GM19395 (cell line): Measurements from ENCODE around the gene PPP1R14B.

Source experiments
- ATAC-seq: cut with Tn5 transposase; IDR thresholded peaks from one replicate; pipeline ENCODE4 v1.9.1; 2021; ENCODE audit warnings: mild to moderate bottlenecking, moderate library complexity; ENCODE audit not compliant: unreplicated experiment

Gene PPP1R14B

GRCh38 chr11:64232967-64233315 lies 13.8 kb downstream of the PPP1R14B start:
- no peak for ATAC-seq

GRCh38 chr11:64232182-64232966 lies 14.4 kb downstream of the PPP1R14B start:
- no peak for ATAC-seq

GRCh38 chr11:64231546-64231945 lies 15.2 kb downstream of the PPP1R14B start:
- ATAC-seq: no peak

GRCh38 chr11:64230985-64231365 lies 15.8 kb downstream of the PPP1R14B start:
- no peak for ATAC-seq

- ATAC-seq: peak; percentile 46
These were observed 16.4 kb downstream of the PPP1R14B start, which contains the start of gene DNAJC4 for GRCh38 chr11:64230171-64230984. Gene DNAJC4, plus strand, starts transcription at chr11:64230548. Its CDS starts 307 bp downstream, at chr11:64230855.

- ATAC-seq: no peak
These were observed 17.0 kb downstream of the PPP1R14B start for GRCh38 chr11:64229744-64230170.

GRCh38 chr11:64229090-64229743 lies 17.5 kb downstream of the PPP1R14B start:
- no peak for ATAC-seq

GRCh38 chr11:64227405-64227956 lies 19.3 kb downstream of the PPP1R14B start:
- ATAC-seq: no peak

GRCh38 chr11:64226507-64227051 lies 20.2 kb downstream of the PPP1R14B start:
- ATAC-seq: no peak

- ATAC-seq: peak; percentile 43
These were observed 20.9 kb downstream of the PPP1R14B start, which contains the start of the genes NUDT22 and TRPT1 for GRCh38 chr11:64225608-64226506. Gene NUDT22, plus strand, starts transcription at chr11:64226274. Its CDS starts 379 bp downstream, at chr11:64226653. Gene TRPT1, minus strand, starts transcription at chr11:64226186. Its CDS starts 326 bp downstream, at chr11:64225860.

- ATAC-seq: no peak
These were observed 21.7 kb downstream of the PPP1R14B start for GRCh38 chr11:64224891-64225607.

- no peak for ATAC-seq
These were observed 22.4 kb downstream of the PPP1R14B start for GRCh38 chr11:64224151-64224890.

GRCh38 chr11:64223001-64223651 lies 23.6 kb downstream of the PPP1R14B start:
- ATAC-seq: no peak

- ATAC-seq: no peak
These were observed 24.1 kb downstream of the PPP1R14B start for GRCh38 chr11:64222651-64223000.

- ATAC-seq: no peak
These were observed 25.9 kb downstream of the PPP1R14B start for GRCh38 chr11:64220798-64221197.

- no peak for ATAC-seq
These were observed 26.5 kb downstream of the PPP1R14B start for GRCh38 chr11:64220271-64220670.

- no peak for ATAC-seq
These were observed 27.0 kb downstream of the PPP1R14B start for GRCh38 chr11:64219755-64220154.

GRCh38 chr11:64219354-64219684 lies 27.4 kb downstream of the PPP1R14B start:
- ATAC-seq: no peak
